Breast epithelium (tissue), 3 donors: ENCODE measurements around the gene HTRA3.

ENCODE experiments used
- POLR2AphosphoS5 ChIP-seq, 3 donors: sonication (generic); formaldehyde crosslinking; IDR thresholded peaks; one replicate each; pipeline ENCODE4 v1.6.1; 2017; ENCODE audit warnings: antibody characterized with exemption in 3 of 3
- TF ChIP-seq, protein P1 (sequence below), 3 donors: fragments of 450-650 bp; IDR thresholded peaks; one replicate each; pipeline ENCODE4 v1.5.1; 2016 to 2017; ENCODE audit warnings: antibody characterized with exemption in 3 of 3, mild to moderate bottlenecking in 3 of 3, moderate library complexity in 3 of 3

DNA sequence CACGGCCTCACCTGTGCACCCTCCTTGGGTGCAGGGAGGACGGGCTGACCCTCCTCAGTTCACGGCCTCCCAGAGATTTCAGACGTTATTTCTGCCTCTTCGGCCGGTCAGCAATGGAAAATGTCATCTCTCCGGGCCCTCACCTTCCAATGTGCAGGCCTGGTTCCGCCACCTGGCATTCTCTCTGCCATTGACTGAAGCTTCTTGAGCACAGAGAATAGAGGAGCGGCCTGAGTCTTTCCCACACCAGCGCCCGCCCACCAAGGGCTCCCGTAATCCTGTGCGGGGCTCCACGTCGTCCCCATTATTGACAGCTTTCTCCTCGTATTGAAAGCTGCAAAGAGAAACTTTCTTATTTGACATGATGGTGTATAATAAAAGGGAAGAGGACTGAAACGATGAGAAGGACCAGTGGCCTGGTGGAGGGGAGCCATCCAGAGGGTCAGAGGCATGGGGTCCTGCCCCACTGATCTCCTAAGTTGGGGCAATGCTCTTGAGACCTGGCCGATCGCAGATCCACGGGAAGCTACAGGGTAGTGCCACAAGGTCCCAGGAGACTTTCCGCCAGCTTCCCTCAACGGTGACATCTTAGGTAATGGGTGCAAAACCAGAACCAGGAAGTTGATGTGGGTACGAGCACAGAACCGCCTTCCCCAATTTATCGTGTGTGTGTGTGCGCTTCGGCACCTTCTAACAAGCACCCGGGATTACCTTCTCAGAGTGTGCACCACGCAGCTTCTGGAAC is 20.6 kb downstream of the HTRA3 start:
- no peak for TF ChIP-seq POLR2AphosphoS5 (IDR thresholded peaks at IDR 0.05)
- TF ChIP-seq, protein P1, sequence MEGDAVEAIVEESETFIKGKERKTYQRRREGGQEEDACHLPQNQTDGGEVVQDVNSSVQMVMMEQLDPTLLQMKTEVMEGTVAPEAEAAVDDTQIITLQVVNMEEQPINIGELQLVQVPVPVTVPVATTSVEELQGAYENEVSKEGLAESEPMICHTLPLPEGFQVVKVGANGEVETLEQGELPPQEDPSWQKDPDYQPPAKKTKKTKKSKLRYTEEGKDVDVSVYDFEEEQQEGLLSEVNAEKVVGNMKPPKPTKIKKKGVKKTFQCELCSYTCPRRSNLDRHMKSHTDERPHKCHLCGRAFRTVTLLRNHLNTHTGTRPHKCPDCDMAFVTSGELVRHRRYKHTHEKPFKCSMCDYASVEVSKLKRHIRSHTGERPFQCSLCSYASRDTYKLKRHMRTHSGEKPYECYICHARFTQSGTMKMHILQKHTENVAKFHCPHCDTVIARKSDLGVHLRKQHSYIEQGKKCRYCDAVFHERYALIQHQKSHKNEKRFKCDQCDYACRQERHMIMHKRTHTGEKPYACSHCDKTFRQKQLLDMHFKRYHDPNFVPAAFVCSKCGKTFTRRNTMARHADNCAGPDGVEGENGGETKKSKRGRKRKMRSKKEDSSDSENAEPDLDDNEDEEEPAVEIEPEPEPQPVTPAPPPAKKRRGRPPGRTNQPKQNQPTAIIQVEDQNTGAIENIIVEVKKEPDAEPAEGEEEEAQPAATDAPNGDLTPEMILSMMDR (IDR thresholded peaks at IDR 0.05), result no peak
